Cardiac septum (tissue), 1 donor: ENCODE data around the gene USP17L5. TPM values are rescaled to one million over a fixed set of nuclear protein-coding genes. Genes with fewer than 3 reads are reported as not detected.
"Not testable (repeated sequence)": the region's sequence is repeated elsewhere in the genome, so short reads cannot be mapped to it uniquely, and the experiment has no call there.

ENCODE experiments used
- DNase-seq: peaks from one replicate; pipeline ENCODE4 v3.0.0-alpha.2; 2020; ENCODE audit warnings: low spot score
- intact Hi-C: fragments of 100-400 bp; cut with DNase I; formaldehyde crosslinking; loops from one replicate; pipeline ENCODE4 v1.14.0; 2022
- long read RNA-seq: library from polyadenylated mRNA; unstranded; transcript quantifications from one replicate; pipeline ENCODE4 v2.0.0, GENCODE V29; 2021
- total RNA-seq: library from RNA; stranded (reverse); fragmentation: NEBNext Ultra II Directional; extraction: Animal tissue kit (Norgen Biotek cat#: 25700); gene quantifications from one replicate; pipeline ENCODE4 v1.2.1, GENCODE V29; 2021
- donor health status: DM: no; HTN: no; CAD: no.

The USP17L5 gene, protein sequence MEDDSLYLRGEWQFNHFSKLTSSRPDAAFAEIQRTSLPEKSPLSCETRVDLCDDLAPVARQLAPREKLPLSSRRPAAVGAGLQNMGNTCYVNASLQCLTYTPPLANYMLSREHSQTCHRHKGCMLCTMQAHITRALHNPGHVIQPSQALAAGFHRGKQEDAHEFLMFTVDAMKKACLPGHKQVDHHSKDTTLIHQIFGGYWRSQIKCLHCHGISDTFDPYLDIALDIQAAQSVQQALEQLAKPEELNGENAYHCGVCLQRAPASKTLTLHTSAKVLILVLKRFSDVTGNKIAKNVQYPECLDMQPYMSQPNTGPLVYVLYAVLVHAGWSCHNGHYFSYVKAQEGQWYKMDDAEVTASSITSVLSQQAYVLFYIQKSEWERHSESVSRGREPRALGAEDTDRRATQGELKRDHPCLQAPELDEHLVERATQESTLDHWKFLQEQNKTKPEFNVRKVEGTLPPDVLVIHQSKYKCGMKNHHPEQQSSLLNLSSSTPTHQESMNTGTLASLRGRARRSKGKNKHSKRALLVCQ
- total RNA-seq = not detected
- long read RNA-seq = 0 reads

GRCh38 chr4:9339103-9339502 is at the start of gene USP17L5:
USP17L5 (plus strand) TSS chr4:9339403; CDS start chr4:9339403, 0 bp downstream.
- DNase-seq, intact Hi-C loops: not testable (repeated sequence)

DNA sequence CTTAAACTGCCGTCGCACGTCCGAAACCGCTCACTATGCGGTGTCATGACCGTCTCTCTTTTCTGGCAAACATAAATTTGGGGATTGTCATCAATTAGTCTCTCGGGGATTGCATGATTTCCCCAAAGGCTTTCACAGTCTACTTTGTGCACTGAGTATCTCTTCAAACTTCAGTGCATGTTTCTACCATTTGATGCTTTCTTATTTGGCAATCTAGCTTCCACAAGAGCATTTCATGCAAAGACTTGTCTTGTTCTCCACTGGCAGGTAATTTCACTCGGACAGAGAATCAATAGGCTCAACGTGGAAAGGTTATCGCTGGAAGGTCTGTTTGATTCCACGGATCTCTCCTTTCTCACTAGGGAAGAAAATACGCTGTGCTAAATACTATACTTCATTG is 15.0 kb upstream of the USP17L5 start:
- DNase-seq, intact Hi-C loops: not testable (repeated sequence)

GRCh38 chr4:9324865-9325264 is 14.3 kb upstream of the USP17L5 start, which contains the start of gene USP17L24:
USP17L24 (plus strand) TSS chr4:9325165; CDS start chr4:9325165, 0 bp downstream.
- DNase-seq, intact Hi-C loops: not testable (repeated sequence)

GRCh38 chr4:9329611-9330010 is 9.6 kb upstream of the USP17L5 start, which contains the start of gene USP17L25:
USP17L25 (plus strand) TSS chr4:9329911; CDS start chr4:9329911, 0 bp downstream.
- DNase-seq, intact Hi-C loops: not testable (repeated sequence)

- intact Hi-C loops, DNase-seq: not testable (repeated sequence)
Measured at GRCh38 chr4:9334358-9334757, 4.8 kb upstream of the USP17L5 start, which contains the start of gene USP17L26. USP17L26 (plus strand) TSS chr4:9334658; CDS start chr4:9334658, 0 bp downstream.

GRCh38 chr4:9343848-9344247 is 4.6 kb downstream of the USP17L5 start, which contains the start of gene USP17L27:
USP17L27 (plus strand) TSS chr4:9344148; CDS start chr4:9344148, 0 bp downstream.
- intact Hi-C loops, DNase-seq: not testable (repeated sequence)

GRCh38 chr4:9348593-9348992 is 9.4 kb downstream of the USP17L5 start, which contains the start of gene USP17L28:
USP17L28 (plus strand) TSS chr4:9348893; CDS start chr4:9348893, 0 bp downstream.
- DNase-seq, intact Hi-C loops: not testable (repeated sequence)

GRCh38 chr4:9350866-9351265 is 11.7 kb downstream of the USP17L5 start:
- intact Hi-C loops = not testable (repeated sequence)

DNA sequence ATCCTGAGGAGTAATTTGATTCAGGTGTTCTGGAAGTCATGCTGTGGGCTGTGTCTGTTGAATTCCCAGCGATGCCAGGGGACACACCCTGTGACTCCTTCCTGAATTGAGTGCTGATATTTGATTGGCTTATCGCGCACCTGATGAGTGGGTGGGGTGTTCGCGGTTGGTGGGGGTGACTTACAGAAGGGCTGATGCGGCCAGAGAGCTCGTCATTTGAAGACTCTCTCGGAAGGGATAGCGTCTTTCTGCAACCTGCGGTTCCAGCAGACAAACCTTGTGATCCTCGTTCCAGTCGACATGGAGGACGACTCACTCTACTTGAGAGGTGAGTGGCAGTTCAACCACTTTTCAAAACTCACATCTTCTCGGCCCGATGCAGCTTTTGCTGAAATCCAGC is 14.1 kb downstream of the USP17L5 start, which contains the start of gene USP17L29:
Gene USP17L29, plus strand, starts transcription at position 301 of the 400 bp plus-strand sequence. Its CDS starts 0 bp downstream, at position 301.
- intact Hi-C loops, DNase-seq: not testable (repeated sequence)

More at GRCh38 chr4:9350866-9351265, 11.7 kb downstream of the USP17L5 start:
- DNase-seq = not testable (repeated sequence)

DNA sequence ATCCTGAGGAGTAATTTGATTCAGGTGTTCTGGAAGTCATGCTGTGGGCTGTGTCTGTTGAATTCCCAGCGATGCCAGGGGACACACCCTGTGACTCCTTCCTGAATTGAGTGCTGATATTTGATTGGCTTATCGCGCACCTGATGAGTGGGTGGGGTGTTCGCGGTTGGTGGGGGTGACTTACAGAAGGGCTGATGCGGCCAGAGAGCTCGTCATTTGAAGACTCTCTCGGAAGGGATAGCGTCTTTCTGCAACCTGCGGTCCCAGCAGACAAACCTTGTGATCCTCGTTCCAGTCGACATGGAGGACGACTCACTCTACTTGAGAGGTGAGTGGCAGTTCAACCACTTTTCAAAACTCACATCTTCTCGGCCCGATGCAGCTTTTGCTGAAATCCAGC is 23.6 kb downstream of the USP17L5 start, which contains the start of gene USP17L30:
Gene USP17L30, plus strand, starts transcription at position 301 of the 400 bp plus-strand sequence. Its CDS starts 0 bp downstream, at position 301.
- intact Hi-C loops, DNase-seq: not testable (repeated sequence)

DNA sequence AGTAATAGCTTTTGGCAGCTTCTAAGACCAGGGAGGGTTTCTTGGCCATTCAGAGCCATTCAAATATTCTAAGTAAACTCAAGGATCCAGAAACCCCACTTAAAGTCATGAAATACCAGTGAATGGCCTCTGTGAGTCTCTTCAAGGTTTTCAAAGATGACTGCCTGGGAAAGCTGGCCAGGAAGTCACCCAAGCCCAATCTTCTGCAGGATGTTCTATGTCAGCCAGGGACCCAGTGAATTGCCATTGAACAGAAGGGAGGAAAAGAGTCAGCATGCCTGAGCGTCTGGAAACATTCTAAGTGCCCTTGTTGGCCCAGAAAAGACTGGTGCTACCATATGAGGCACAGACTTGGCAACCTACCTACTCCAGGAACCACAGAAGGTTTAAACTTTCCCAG is 40.7 kb downstream of the USP17L5 start:
- DNase-seq, intact Hi-C loops: not testable (repeated sequence)

DNA sequence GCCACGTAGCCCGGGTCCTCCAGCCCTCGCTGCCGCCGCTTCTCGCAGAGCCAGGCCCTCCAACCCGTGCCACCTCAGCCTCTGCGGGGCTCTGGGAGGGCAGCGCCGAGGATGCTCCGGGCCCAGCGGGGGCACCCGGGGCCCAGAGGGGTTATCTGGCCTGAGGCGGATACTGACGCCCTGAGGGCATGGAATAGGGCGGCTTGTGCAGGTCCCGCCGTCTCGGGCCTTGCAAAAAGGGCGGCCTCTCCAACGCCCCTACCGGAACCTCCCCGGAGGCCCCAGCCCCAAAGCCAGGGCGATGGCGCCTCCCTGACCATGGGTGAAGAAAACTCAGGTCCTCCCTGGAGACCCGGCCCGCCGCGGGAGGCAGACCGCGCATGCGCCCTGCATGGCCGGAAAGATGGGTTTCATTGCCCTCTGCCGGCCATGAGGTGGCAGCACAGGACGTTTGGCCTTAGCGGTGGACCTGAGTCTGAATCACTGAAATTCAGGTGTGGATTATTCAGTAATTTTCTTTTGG is 41.9 kb downstream of the USP17L5 start:
- intact Hi-C loops, DNase-seq: not testable (repeated sequence)

DNA sequence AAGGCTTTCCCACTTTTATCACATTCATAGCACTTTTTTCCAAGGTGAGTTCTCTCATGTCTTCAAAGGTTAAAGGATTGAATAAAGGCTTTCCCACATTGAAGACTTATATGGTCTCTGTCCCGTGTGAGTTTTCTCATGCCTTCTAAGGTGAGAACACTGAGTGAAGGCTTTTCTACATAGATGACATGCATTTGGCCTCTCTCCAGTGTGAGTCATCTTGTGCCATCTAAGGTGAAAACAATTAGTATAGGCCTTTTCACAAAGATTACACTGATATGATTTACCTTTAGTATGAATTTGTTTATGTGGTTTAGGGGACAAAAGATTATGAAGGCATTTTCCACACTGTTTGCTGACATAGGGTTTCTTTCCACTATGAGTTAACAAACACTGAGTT is 44.9 kb downstream of the USP17L5 start:
- DNase-seq = no peak
- intact Hi-C loops = no loop called here

DNA sequence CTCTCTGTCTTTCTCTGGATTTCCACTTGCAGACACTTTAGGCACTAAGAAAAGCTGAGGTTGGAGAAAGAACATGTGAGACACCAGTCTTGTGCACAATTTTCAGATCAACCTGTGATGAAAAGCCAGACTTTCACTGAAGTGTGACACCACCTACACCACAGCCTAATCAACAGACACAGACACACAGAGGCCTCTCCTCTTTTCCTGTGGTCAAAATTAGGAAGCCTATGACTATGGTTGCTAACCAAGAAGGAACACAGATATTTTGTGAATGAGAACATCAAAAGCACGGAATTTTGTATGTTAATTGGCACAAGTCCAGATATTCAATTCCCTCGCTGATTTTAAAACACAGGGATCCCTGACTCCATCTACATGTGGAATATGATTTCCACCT is 49.8 kb downstream of the USP17L5 start:
- intact Hi-C loops, DNase-seq: not testable (repeated sequence)

Other genes starting within 250 kb of the USP17L5 start
- not detected for gene FAM90A26, start 169.0 kb upstream of the USP17L5 start, total RNA-seq
- not detected for gene USP17L10, start 128.7 kb upstream of the USP17L5 start, total RNA-seq
- not detected for gene USP17L11, start 124.0 kb upstream of the USP17L5 start, total RNA-seq
- not detected for gene USP17L12, start 119.3 kb upstream of the USP17L5 start, total RNA-seq
- not detected for gene USP17L13, start 114.5 kb upstream of the USP17L5 start, total RNA-seq
- not detected for gene USP17L15, start 105.0 kb upstream of the USP17L5 start, total RNA-seq
- not detected for gene USP17L17, start 95.5 kb upstream of the USP17L5 start, total RNA-seq
- gene USP17L18, start 90.8 kb upstream of the USP17L5 start, total RNA-seq = not detected
- not detected for gene USP17L19, start 86.0 kb upstream of the USP17L5 start, total RNA-seq
- not detected for gene USP17L20, start 81.3 kb upstream of the USP17L5 start, total RNA-seq
- gene USP17L21, start 76.5 kb upstream of the USP17L5 start, total RNA-seq = not detected
- gene USP17L22, start 71.8 kb upstream of the USP17L5 start, total RNA-seq = not detected
- gene USP17L24, start 14.2 kb upstream of the USP17L5 start, total RNA-seq = not detected
- not detected for gene USP17L25, start 9.5 kb upstream of the USP17L5 start, total RNA-seq
- gene USP17L26, start 4.7 kb upstream of the USP17L5 start, total RNA-seq = not detected
- gene USP17L27, start 4.7 kb downstream of the USP17L5 start, total RNA-seq = not detected
- not detected for gene USP17L28, start 9.5 kb downstream of the USP17L5 start, total RNA-seq
- gene USP17L29, start 14.2 kb downstream of the USP17L5 start, total RNA-seq = not detected
- not detected for gene USP17L30, start 23.7 kb downstream of the USP17L5 start, total RNA-seq
- gene DEFB131A, start 105.0 kb downstream of the USP17L5 start, total RNA-seq = not detected